DMS79 (cell line): ENCODE data around the gene UCK1.

Source experiments
- DNase-seq: peaks from one replicate; lab custom pipeline; 2025; lab: John Stamatoyannopoulos, UW

Gene UCK1

GRCh38 chr9:131530920-131531832 is at the start of gene UCK1:
Gene UCK1 (minus strand): TSS chr9:131531263. CDS start chr9:131531174, 89 bp downstream.
- DNase-seq: peak; percentile 77

- no peak for DNase-seq
These were observed 49.3 kb upstream of the UCK1 start for GRCh38 chr9:131580358-131580757.

- DNase-seq: no peak
These were observed 48.7 kb upstream of the UCK1 start for GRCh38 chr9:131579789-131580211.

GRCh38 chr9:131578731-131579504 is 47.9 kb upstream of the UCK1 start:
- no peak for DNase-seq

- DNase-seq: no peak
These were observed 47.0 kb upstream of the UCK1 start for GRCh38 chr9:131578021-131578420.

GRCh38 chr9:131577005-131578000 is 46.2 kb upstream of the UCK1 start:
- DNase-seq: no peak

- no peak for DNase-seq
These were observed 45.1 kb upstream of the UCK1 start for GRCh38 chr9:131575946-131576853.

- DNase-seq: no peak
These were observed 43.9 kb upstream of the UCK1 start for GRCh38 chr9:131574730-131575640.

- no peak for DNase-seq
These were observed 36.8 kb upstream of the UCK1 start for GRCh38 chr9:131567910-131568309.

GRCh38 chr9:131566158-131566557 is 35.1 kb upstream of the UCK1 start:
- no peak for DNase-seq

GRCh38 chr9:131565369-131565768 is 34.3 kb upstream of the UCK1 start:
- no peak for DNase-seq

- no peak for DNase-seq
These were observed 31.2 kb upstream of the UCK1 start for GRCh38 chr9:131562032-131562959.

GRCh38 chr9:131559421-131560000 is 28.4 kb upstream of the UCK1 start:
- DNase-seq: no peak

GRCh38 chr9:131557855-131558548 is 26.9 kb upstream of the UCK1 start:
- DNase-seq: no peak

GRCh38 chr9:131555841-131556673 is 25.0 kb upstream of the UCK1 start:
- DNase-seq: no peak

GRCh38 chr9:131554843-131555351 is 23.8 kb upstream of the UCK1 start:
- DNase-seq: no peak
